Activated T-helper 1 cell treated with Interleukin-2 at 50 U/mL for 16 hours (primary cell): ENCODE data around the gene RPRD2.
A peak's percentile ranks its signal among the peaks of the same experiment; 100 is the strongest.

Experiments
- DNase-seq: peaks from one replicate; pipeline ENCODE4 v3.0.0-alpha.2; 2020; ENCODE audit warnings: low read depth

RPRD2 gene

GRCh38 chr1:150472601-150473200 lies 108.8 kb downstream of the RPRD2 start:
- no peak for DNase-seq

DNA sequence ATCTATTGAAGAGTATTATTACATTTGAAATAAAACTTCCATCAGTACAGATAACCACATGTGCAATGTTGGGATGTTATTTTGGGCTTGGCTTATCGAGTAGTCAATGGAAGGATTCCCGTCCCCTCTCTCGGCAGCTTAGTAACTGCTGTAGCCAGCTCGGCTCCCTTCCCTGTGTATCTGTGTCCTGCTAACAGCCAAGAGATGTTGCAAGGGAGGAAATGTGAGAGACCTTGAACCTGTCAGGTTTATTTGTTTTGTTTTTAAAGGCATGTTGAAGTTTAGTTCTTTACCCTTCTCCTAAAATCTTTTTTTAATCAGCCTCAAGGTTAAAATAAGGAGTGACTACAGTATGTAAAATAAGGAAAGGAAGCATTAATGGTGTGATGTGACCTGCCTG lies 109.7 kb downstream of the RPRD2 start:
- DNase-seq, result no peak

DNA sequence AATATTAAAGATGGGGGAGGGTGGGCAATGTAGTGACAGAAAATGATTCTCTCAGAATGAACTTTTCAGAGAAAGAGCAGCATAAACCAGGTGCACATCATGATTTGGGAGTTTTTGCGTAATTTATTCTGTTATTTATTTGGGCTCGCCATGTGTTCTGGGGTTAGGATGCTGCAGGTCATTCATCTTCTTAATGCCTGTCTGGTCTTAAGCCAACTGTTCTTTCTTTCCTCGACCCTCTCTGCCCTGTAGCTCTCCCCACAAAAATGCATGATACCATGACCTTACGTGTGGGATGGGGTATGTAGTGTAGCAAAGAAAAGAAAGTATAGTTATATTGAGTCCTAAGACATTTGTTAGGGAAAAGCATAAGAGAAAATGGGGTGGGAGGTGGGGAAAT lies 110.9 kb downstream of the RPRD2 start:
- DNase-seq, result no peak

- DNase-seq, result no peak
Observed at GRCh38 chr1:150476754-150477153, 112.8 kb downstream of the RPRD2 start.

- no peak for DNase-seq
Observed at GRCh38 chr1:150477320-150477719, 113.4 kb downstream of the RPRD2 start.

- no peak for DNase-seq
Observed at GRCh38 chr1:150477733-150478132, 113.8 kb downstream of the RPRD2 start.

DNA sequence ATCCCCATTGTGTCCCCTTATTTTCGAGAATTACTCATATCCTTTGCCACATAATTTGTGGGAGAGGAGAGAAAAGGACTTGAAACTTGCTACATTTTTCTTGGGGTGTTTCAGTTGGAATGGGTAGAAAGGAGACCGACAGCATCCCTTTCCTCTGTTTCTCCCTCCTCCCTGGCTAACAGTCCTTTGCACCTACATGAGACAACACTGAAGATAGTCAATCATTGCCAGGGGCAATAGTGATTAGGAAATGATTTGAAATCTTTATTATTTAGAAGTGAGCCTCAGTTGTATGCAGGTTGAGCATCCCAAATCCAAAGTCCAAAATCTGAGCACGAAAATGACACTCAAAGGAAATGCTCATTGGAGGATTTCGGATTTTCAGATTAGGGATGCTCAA lies 115.4 kb downstream of the RPRD2 start:
- DNase-seq, result no peak

- DNase-seq, result no peak
Observed at GRCh38 chr1:150479927-150480352, 116.0 kb downstream of the RPRD2 start.

- DNase-seq, result no peak
Observed at GRCh38 chr1:150484431-150484830, 120.5 kb downstream of the RPRD2 start.

GRCh38 chr1:150484861-150485260 lies 120.9 kb downstream of the RPRD2 start:
- DNase-seq, result no peak

- DNase-seq, result peak; percentile 84
Observed at GRCh38 chr1:150486966-150487762, 123.2 kb downstream of the RPRD2 start, which contains the start of gene TARS2. TARS2 (plus strand) TSS chr1:150487419; CDS start chr1:150487451, 32 bp downstream.

DNA sequence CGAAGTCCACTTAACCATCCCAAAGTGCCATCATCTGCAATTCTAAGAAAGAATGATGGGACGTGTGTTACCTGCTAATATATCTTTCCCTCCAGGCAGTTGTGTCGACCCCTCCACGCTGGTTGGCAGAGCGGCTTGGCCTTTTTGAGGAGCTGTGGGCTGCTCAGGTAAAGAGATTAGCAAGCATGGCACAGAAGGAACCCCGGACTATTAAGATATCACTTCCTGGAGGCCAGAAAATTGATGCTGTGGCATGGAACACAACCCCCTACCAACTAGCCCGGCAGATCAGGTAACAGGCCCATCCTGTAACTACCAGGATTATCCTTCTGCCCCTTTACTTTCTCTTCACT lies 123.8 kb downstream of the RPRD2 start:
- no peak for DNase-seq

- DNase-seq, result no peak
Observed at GRCh38 chr1:150493175-150493574, 129.2 kb downstream of the RPRD2 start.

DNA sequence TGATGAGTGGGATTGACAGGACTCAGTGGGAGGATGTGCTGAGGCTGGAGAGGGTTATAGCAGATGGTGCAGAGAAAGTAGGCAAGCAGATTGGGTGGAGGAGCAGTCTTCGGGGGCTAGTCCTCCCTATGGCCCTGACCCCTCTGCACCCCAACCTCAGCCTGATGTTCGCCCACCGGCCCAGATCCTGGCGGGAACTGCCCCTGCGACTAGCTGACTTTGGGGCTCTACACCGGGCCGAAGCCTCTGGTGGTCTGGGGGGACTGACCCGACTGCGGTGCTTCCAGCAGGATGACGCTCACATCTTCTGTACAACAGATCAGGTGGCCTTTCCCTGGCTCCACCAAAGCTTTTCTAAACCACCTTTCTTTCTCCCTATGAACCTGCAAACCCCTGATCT lies 134.4 kb downstream of the RPRD2 start:
- DNase-seq, result no peak

DNA sequence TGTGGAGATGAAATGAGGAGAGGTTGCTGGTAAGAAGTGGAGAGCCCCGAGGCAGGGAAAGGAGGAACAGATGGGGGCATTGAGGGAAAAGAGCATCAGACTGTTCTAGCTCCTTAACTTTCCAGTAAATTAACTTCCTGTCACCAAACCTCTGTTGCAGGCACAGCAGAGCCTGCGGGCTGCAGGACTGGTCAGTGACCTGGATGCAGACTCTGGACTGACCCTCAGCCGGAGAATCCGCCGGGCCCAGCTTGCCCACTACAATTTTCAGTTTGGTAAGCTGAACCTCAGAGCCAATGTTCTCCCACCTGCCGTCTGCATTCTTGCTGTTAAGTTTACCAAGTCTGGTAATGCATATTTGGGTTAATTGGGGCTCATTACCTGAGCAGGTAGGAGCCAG lies 141.5 kb downstream of the RPRD2 start:
- no peak for DNase-seq

GRCh38 chr1:150507912-150508864 lies 144.2 kb downstream of the RPRD2 start, which contains the start of gene ECM1:
ECM1 (plus strand) TSS chr1:150508109; CDS start chr1:150508210, 101 bp downstream.
- DNase-seq, result no peak

- no peak for DNase-seq
Observed at GRCh38 chr1:150508982-150509381, 145.0 kb downstream of the RPRD2 start.

GRCh38 chr1:150511551-150511950 lies 147.6 kb downstream of the RPRD2 start:
- no peak for DNase-seq

DNA sequence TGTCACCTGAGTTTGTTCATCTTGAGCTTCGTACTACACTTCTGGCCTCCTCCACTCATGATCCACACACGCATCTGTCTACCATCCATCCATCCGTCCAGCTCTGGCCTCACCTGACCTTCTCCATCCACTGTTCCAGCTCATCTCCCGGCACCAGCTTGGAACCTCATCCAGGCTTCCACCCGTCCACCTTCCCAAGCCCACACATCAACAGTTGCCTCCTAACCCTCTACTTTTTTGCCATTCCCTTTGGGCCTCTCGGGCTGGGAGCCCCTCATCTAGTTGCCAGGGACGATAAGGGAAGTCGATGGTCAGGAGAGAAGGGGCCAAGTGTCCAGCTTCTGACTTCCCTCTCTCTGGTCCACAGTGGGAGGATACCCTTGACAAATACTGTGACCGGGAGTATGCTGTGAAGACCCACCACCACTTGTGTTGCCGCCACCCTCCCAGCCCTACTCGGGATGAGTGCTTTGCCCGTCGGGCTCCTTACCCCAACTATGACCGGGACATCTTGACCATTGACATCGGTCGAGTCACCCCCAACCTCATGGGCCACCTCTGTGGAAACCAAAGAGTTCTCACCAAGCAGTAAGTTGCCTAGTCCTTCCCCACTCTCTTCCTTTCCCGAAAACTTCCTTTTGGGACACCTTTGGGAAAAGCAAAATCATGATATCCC lies 148.2 kb downstream of the RPRD2 start:
- no peak for DNase-seq

DNA sequence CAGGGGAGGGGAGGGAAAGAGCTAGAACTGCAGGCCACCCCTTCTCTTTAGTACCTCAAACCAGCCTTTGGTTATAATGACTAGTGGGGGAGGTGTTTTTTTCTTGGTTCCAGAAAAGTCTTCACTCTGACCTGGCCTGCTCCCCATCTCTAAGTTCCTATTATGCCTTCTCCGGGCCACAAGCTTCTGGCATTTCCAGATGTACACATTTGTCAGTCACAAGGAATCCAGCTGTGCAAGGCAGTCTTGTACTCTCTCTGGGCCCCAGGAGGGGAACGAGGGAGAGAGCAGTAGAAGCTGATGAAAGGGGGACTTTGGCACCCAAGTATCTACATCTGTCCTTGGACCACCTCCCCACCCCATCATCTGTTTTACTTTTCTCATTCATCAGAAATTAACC lies 148.9 kb downstream of the RPRD2 start:
- no peak for DNase-seq

GRCh38 chr1:150513351-150513791 lies 149.4 kb downstream of the RPRD2 start:
- no peak for DNase-seq

DNA sequence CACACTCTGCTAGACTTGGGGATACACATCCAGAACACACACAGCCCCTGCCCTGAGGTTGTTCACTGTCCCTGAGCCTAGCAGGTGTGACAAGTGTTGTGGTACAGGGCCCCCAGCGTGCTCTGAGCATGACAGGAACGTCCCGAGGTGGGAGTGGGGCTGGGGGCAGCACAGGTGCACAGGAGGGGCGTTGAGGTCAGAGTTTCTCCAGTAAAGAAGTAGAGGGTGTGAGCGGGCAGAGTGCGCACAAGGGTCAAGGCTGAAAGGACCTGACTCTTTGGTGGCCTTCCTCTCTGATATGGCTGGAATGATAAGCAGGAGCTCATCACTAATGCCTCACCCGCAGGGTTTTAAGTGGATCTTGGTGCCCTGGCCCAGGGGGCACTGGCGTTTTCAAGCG lies 150.3 kb downstream of the RPRD2 start:
- no peak for DNase-seq
